GM10248 (cell line): ENCODE results near the gene FAM170B.

Experiments used
- CTCF ChIA-PET: fragments of 300-600 bp; sonication (Branson Sonifier 250); formaldehyde crosslinking; extraction: SDS; loops from one replicate; lab custom pipeline; 2021; ENCODE audit warnings: antibody characterized with exemption; lab: Yijun Ruan, JAX
- POLR2A ChIA-PET: fragments of 350-650 bp; sonication (Branson Sonifier 250); formaldehyde crosslinking; extraction: SDS; loops from one replicate; lab custom pipeline; 2020; ENCODE audit warnings: antibody characterized with exemption; lab: Yijun Ruan, JAX
- DNase-seq: peaks from one replicate; pipeline ENCODE4 v3.0.0; 2012; ENCODE audit errors: extremely low spot score
- CTCF ChIP-seq: IDR thresholded peaks from 2 replicates; pipeline ENCODE4 v1.5.1; 2012; ENCODE audit warnings: mild to moderate bottlenecking, low read depth; ENCODE audit errors: extremely low read depth, missing control alignments, control extremely low read depth

Gene FAM170B

GRCh38 chr10:49092477-49092876 lies 41.3 kb downstream of the FAM170B start:
- TF ChIP-seq CTCF: no peak
- no peak for DNase-seq
- CTCF ChIA-PET: no interaction called here
- POLR2A ChIA-PET: no interaction called here

- CTCF ChIA-PET: interaction anchor here (1.1 kb wide), 1 partner anchor 501 kb away, joined by 3 read pairs; no protein-coding TSS in a partner anchor
Observed at GRCh38 chr10:49091450-49092210, 42.2 kb downstream of the FAM170B start.

GRCh38 chr10:49090696-49091380 lies 43.0 kb downstream of the FAM170B start:
- ChIA-PET CTCF (interaction anchor here (1.1 to 1.3 kb wide), 3 partner anchors 10 to 502 kb away, joined by 3 to 4 read pairs (median 4); no protein-coding TSS in a partner anchor), POLR2A (no interaction called here)
- no peak for DNase-seq
- no peak for TF ChIP-seq CTCF

More at GRCh38 chr10:49091450-49092210, 42.2 kb downstream of the FAM170B start:
- POLR2A ChIA-PET: no interaction called here
- no peak for DNase-seq
- TF ChIP-seq CTCF: no peak

GRCh38 chr10:49090189-49090575 lies 43.6 kb downstream of the FAM170B start:
- DNase-seq: no peak
- no peak for TF ChIP-seq CTCF
- ChIA-PET CTCF (interaction anchor here (1.1 to 1.3 kb wide), 3 partner anchors 10 to 503 kb away, joined by 3 to 4 read pairs (median 4); no protein-coding TSS in a partner anchor), POLR2A (no interaction called here)

GRCh38 chr10:49089557-49090188 lies 44.1 kb downstream of the FAM170B start:
- CTCF ChIA-PET: interaction anchor here (1.3 kb wide), 2 partner anchors 11 to 433 kb away, joined by 4 read pairs; no protein-coding TSS in a partner anchor
- DNase-seq: no peak
- POLR2A ChIA-PET: no interaction called here

More at GRCh38 chr10:49089557-49090188, 44.1 kb downstream of the FAM170B start:
- no peak for TF ChIP-seq CTCF
